Endothelial cell of umbilical vein (primary cell): ENCODE results near the gene NOXRED1. TPM values are rescaled to one million over a fixed set of nuclear protein-coding genes. Genes with fewer than 3 reads are reported as not detected.

Experiments
- BruUV-seq: library from RNA; stranded (reverse); fragments of 400-500 nt; replicated peaks from 2 replicates; lab custom pipeline; 2021; lab: Mats Ljungman, UMichigan
- CTCF ChIA-PET: fragments of 300-600, 350-600 bp; sonication (Branson Sonifier 250); formaldehyde crosslinking; loops from one replicate; lab custom pipeline; 2021; ENCODE audit warnings: antibody characterized with exemption, inconsistent platforms; lab: Charles Lee
- POLR2A ChIA-PET: fragments of 300-600, 350-600 bp; sonication (Branson Sonifier 250); formaldehyde crosslinking; loops from one replicate; lab custom pipeline; 2021; ENCODE audit warnings: antibody characterized with exemption, inconsistent platforms; lab: Charles Lee
- DNase-seq: peaks from one replicate; pipeline ENCODE4 v3.0.0-alpha.2; 2011; ENCODE audit warnings: low read depth, low spot score
- FAIRE-seq: peaks from 2 replicates; lab custom pipeline; 2011; peaks lifted over from hg19 to GRCh38; lab: Jason Lieb, UNC
- H2AFZ ChIP-seq: 2 replicates; pipeline ENCODE4 v1.6.0; 2012; ENCODE audit warnings: low read depth, low read length, control low read depth, inconsistent platforms
- H3K27ac ChIP-seq: 2 replicates; pipeline ENCODE4 v1.5.1; 2011; ENCODE audit warnings: low read depth, mild to moderate bottlenecking, control low read depth, low read length, moderate library complexity; ENCODE audit not compliant: insufficient read depth
- H3K27me3 ChIP-seq, 2 experiments: 2 replicates each; pipeline versions ENCODE4 v1.6.0 to v1.6.1; 2011; ENCODE audit warnings: low read length in 2 of 2, mixed read lengths in 1 of 2; ENCODE audit not compliant: control insufficient read depth in 2 of 2, insufficient read depth in 2 of 2
- H3K36me3 ChIP-seq, 2 experiments: 2 replicates in 1 of 2; 3 replicates in 1 of 2; pipeline ENCODE4 v1.5.1; 2011; ENCODE audit warnings: low read length in 2 of 2, mild to moderate bottlenecking in 1 of 2, moderate library complexity in 1 of 2; ENCODE audit not compliant: control insufficient read depth in 2 of 2, insufficient read depth in 2 of 2; ENCODE audit errors: extremely low read depth in 1 of 2
- H3K4me1 ChIP-seq: 3 replicates; pipeline ENCODE4 v1.5.1; 2011; ENCODE audit warnings: mild to moderate bottlenecking, low read length; ENCODE audit not compliant: control insufficient read depth, insufficient read depth; ENCODE audit errors: extremely low read depth
- H3K4me2 ChIP-seq: 2 replicates; pipeline ENCODE4 v1.6.1; 2011; ENCODE audit warnings: low read length, control low read depth, mixed read lengths; ENCODE audit not compliant: insufficient read depth
- H3K4me3 ChIP-seq, 3 experiments: fragments of 200-600 bp in 1 of 3; sonication (generic), shearing (Covaris generic) in 1 of 3; replicated peaks in 1 of 3; 2 replicates each; pipeline ENCODE4 v1.5.1; 2011 to 2016; ENCODE audit warnings: control low read depth in 3 of 3, low read length in 3 of 3, mild to moderate bottlenecking in 2 of 3, inconsistent platforms in 1 of 3, low read depth in 1 of 3, moderate library complexity in 1 of 3; ENCODE audit not compliant: insufficient read depth in 1 of 3
- H3K79me2 ChIP-seq: 2 replicates; pipeline ENCODE4 v1.6.0; 2012; ENCODE audit warnings: low read length, inconsistent platforms; ENCODE audit not compliant: control insufficient read depth, insufficient read depth
- H3K9ac ChIP-seq: replicated peaks from 2 replicates; pipeline ENCODE3; 2011; ENCODE audit warnings: low read length, control low read depth; ENCODE audit not compliant: insufficient read depth; ENCODE audit errors: extremely low read depth
- H3K9me1 ChIP-seq: replicated peaks from 3 replicates; pipeline ENCODE4 v1.6.0; 2011; ENCODE audit warnings: mild to moderate bottlenecking, low read length; ENCODE audit not compliant: control insufficient read depth, insufficient read depth; ENCODE audit errors: extremely low read depth
- H3K9me3 ChIP-seq: replicated peaks from 2 replicates; pipeline ENCODE4 v1.5.1; 2012; ENCODE audit warnings: low read length, inconsistent platforms; ENCODE audit not compliant: control insufficient read depth, insufficient read depth
- H4K20me1 ChIP-seq: replicated peaks from 2 replicates; pipeline ENCODE3; 2011; ENCODE audit warnings: mild to moderate bottlenecking, low read length; ENCODE audit not compliant: control insufficient read depth, insufficient read depth; ENCODE audit errors: extremely low read depth
- CTCF ChIP-seq, 2 donors: IDR thresholded peaks; 1 replicate in 1 of 2; 2 replicates in 1 of 2; pipeline ENCODE4 v1.5.1; 2011; ENCODE audit warnings: low read length in 2 of 2, mild to moderate bottlenecking in 2 of 2, moderate library complexity in 2 of 2, control low read depth in 1 of 2, inconsistent platforms in 1 of 2, low read depth in 1 of 2; ENCODE audit not compliant: insufficient read depth in 1 of 2; ENCODE audit errors: extremely low read depth in 1 of 2
- EZH2 ChIP-seq: IDR thresholded peaks from 2 replicates; pipeline ENCODE4 v1.6.1; 2012; ENCODE audit warnings: borderline replicate concordance, low read depth, mild to moderate bottlenecking, moderate library complexity, low read length, inconsistent platforms; ENCODE audit not compliant: severe bottlenecking
- FOS ChIP-seq: IDR thresholded peaks from 2 replicates; pipeline ENCODE4 v1.6.1; 2011; ENCODE audit warnings: mild to moderate bottlenecking, low read length, moderate library complexity, borderline replicate concordance; ENCODE audit not compliant: insufficient read depth
- GATA2 ChIP-seq: IDR thresholded peaks from 2 replicates; pipeline ENCODE4 v1.7.0; 2011; ENCODE audit warnings: low read depth, mild to moderate bottlenecking, moderate library complexity, mixed read lengths, low read length; ENCODE audit not compliant: insufficient read length, insufficient read depth
- JUN ChIP-seq: IDR thresholded peaks from 2 replicates; pipeline ENCODE4 v1.6.1; 2011; ENCODE audit warnings: borderline replicate concordance, low read depth; ENCODE audit not compliant: insufficient read length, insufficient read depth
- MYC ChIP-seq: IDR thresholded peaks from one replicate; pipeline ENCODE4 v1.6.1; 2011; ENCODE audit warnings: mild to moderate bottlenecking, low read depth, low read length
- POLR2AphosphoS5 ChIP-seq: IDR thresholded peaks from 2 replicates; pipeline ENCODE4 v1.6.1; 2012; ENCODE audit warnings: low read depth, mild to moderate bottlenecking, control low read depth, low read length, moderate library complexity; ENCODE audit not compliant: insufficient read depth
- dilution Hi-C: fragments of 300-500 bp; cut with MboI; formaldehyde crosslinking; loops from one replicate; pipeline ENCODE4 v1.15.0; 2019; ENCODE audit warnings: low sequenced_read_pairs; ENCODE audit not compliant: extremely low pct_ligation_motif_present
- intact Hi-C: fragments of 100-400 bp; cut with micrococcal nuclease; formaldehyde crosslinking; loops from one replicate; pipeline ENCODE4 v1.10.0; 2022
- polyA plus RNA-seq, 4 experiments: library from polyadenylated mRNA; depleted of rRNA in 3 of 4; stranded (reverse) in 3 of 4; unstranded in 1 of 4; fragments of >200 nt; gene quantifications; 2 replicates each; pipeline versions ENCODE4 v1.2.1 to v1.2.3, GENCODE V29; 2011 to 2012; ENCODE audit warnings: missing spikeins in 1 of 4
- total RNA-seq: library from RNA; stranded (reverse); gene quantifications from 2 replicates; pipeline ENCODE4 v1.2.3, GENCODE V29; 2021

The NOXRED1 gene
- total and polyA plus RNA-seq, 2 donors (not counting 3 experiments of a cell fraction or from before 2014, with no cell fraction given) = 0.15 to 0.33 TPM

- Histone ChIP-seq H3K9ac (no peak overlapping the region), H3K27ac (no peak overlapping the region), H3K27me3 (no peaks in the 10 kb centered on the region), H3K9me3 (no peaks in the 10 kb centered on the region), H2AFZ (no peak overlapping the region), H3K79me2 (no peaks in the 10 kb centered on the region), H3K36me3 (no peaks in the 10 kb centered on the region), H3K4me3 (no peak overlapping the region), H4K20me1 (no peaks in the 10 kb centered on the region), H3K4me2 (no peak overlapping the region), H3K9me1 (peaks cover 3% of the 10 kb centered on the region), H3K4me1 (no peaks in the 10 kb centered on the region)
- no peak for FAIRE-seq
- BruUV-seq = no TSS peak
- TF ChIP-seq EZH2 (no peak), JUN (no peak), MYC (no peak), POLR2AphosphoS5 (no peak), CTCF (IDR thresholded peaks at IDR 0.05; ENCODE audit: extremely low read depth in 1 of 2, insufficient read depth in 1 of 2, low read depth in 1 of 2, low read length in 2 of 2) (no peak), FOS (no peak), GATA2 (no peak)
- ChIA-PET CTCF (no interaction called here), POLR2A (no interaction called here)
- dilution Hi-C loops (no loop called here), intact Hi-C loops (no loop called here)
- no peak for DNase-seq
Observed at GRCh38 chr14:77359626-77360025, 63.7 kb downstream of the NOXRED1 start.
